ENCODE results near the gene SPG21.

The SPG21 gene

GRCh38 chr15:64990168-64990470 is 405 bp upstream of the SPG21 start:
- no peak for DNase-seq

- DNase-seq: no peak
These were observed 2.6 kb downstream of the SPG21 start for GRCh38 chr15:64987136-64987535.

- DNase-seq: no peak
These were observed 4.2 kb downstream of the SPG21 start for GRCh38 chr15:64985366-64986033.

GRCh38 chr15:64982472-64982871 is 7.2 kb downstream of the SPG21 start:
- DNase-seq: no peak

- DNase-seq: no peak
These were observed 7.8 kb downstream of the SPG21 start for GRCh38 chr15:64981812-64982431.

GRCh38 chr15:64979252-64979710 is 10.4 kb downstream of the SPG21 start:
- peak; percentile 66 for DNase-seq

- DNase-seq: no peak
These were observed 14.3 kb downstream of the SPG21 start for GRCh38 chr15:64975390-64975789.

GRCh38 chr15:64970698-64971097 is 19.0 kb downstream of the SPG21 start:
- no peak for DNase-seq

GRCh38 chr15:64969401-64969800 is 20.3 kb downstream of the SPG21 start:
- no peak for DNase-seq

GRCh38 chr15:64961013-64961412 is 28.7 kb downstream of the SPG21 start:
- DNase-seq: no peak

GRCh38 chr15:64960153-64960552 is 29.6 kb downstream of the SPG21 start:
- no peak for DNase-seq

- no peak for DNase-seq
These were observed 30.6 kb downstream of the SPG21 start for GRCh38 chr15:64959128-64959527.

- DNase-seq: no peak
These were observed 35.3 kb downstream of the SPG21 start for GRCh38 chr15:64954395-64954794.

- DNase-seq: no peak
These were observed 37.8 kb downstream of the SPG21 start for GRCh38 chr15:64951777-64952418.

- no peak for DNase-seq
These were observed 38.8 kb downstream of the SPG21 start for GRCh38 chr15:64950888-64951287.

GRCh38 chr15:64949383-64950186 is 40.1 kb downstream of the SPG21 start:
- no peak for DNase-seq

- DNase-seq: no peak
These were observed 40.8 kb downstream of the SPG21 start for GRCh38 chr15:64948916-64949315.

- DNase-seq: no peak
These were observed 42.5 kb downstream of the SPG21 start for GRCh38 chr15:64947211-64947610.

- DNase-seq: no peak
These were observed 44.8 kb downstream of the SPG21 start for GRCh38 chr15:64944961-64945360.

GRCh38 chr15:64943512-64944225 is 46.0 kb downstream of the SPG21 start:
- no peak for DNase-seq

GRCh38 chr15:64942356-64942755 is 47.4 kb downstream of the SPG21 start:
- no peak for DNase-seq

GRCh38 chr15:64938192-64938591 is 51.5 kb downstream of the SPG21 start:
- DNase-seq: no peak

GRCh38 chr15:64934023-64934422 is 55.7 kb downstream of the SPG21 start:
- no peak for DNase-seq
